Esophagus squamous epithelium (tissue), 5 donors: ENCODE results near the gene TEX261. TPM values are rescaled to one million over a fixed set of nuclear protein-coding genes. Genes with fewer than 3 reads are reported as not detected.

Source experiments
- DNase-seq: peaks from one replicate; lab custom pipeline; 2025; lab: John Stamatoyannopoulos, UW
- H3K27ac ChIP-seq, 4 donors: fragments of 200-600 bp; sonication (generic); one replicate each; pipeline ENCODE4 v1.5.1; 2016 to 2019; ENCODE audit warnings: mild to moderate bottlenecking in 1 of 4
- H3K27me3 ChIP-seq, 4 donors: fragments of 200-600 bp; sonication (generic); 1 replicate in 3 of 4; 2 replicates in 1 of 4; pipeline versions ENCODE4 v1.5.1 to v1.6.0; 2017 to 2021; ENCODE audit warnings: antibody characterized with exemption in 1 of 4
- H3K36me3 ChIP-seq, 3 donors: fragments of 200-600 bp; sonication (generic); one replicate each; pipeline ENCODE4 v1.5.1; 2016 to 2019
- H3K4me1 ChIP-seq, 3 donors: fragments of 200-600 bp; sonication (generic); one replicate each; pipeline ENCODE4 v1.5.1; 2017 to 2019
- H3K4me3 ChIP-seq, 4 donors: fragments of 200-600 bp; sonication (generic); 1 replicate in 3 of 4; 2 replicates in 1 of 4; pipeline ENCODE4 v1.5.1; 2016 to 2019; ENCODE audit warnings: mild to moderate bottlenecking in 2 of 4, moderate library complexity in 1 of 4
- H3K9me3 ChIP-seq, 3 donors: fragments of 200-600 bp; sonication (generic); one replicate each; pipeline ENCODE4 v1.5.1; 2016 to 2019
- POLR2A ChIP-seq, 4 donors: fragments of 450-650 bp; IDR thresholded peaks; one replicate each; pipeline ENCODE4 v1.6.1; 2017; ENCODE audit warnings: antibody characterized with exemption in 4 of 4, mild to moderate bottlenecking in 4 of 4, moderate library complexity in 3 of 4
- WGBS, 2 donors: methylation state at CpG; one replicate each; pipeline ENCODE4 v1.1.5; 2018; 5-methylcytosine and 5-hydroxymethylcytosine counted together
- intact Hi-C: fragments of 100-400 bp; cut with DNase I; formaldehyde crosslinking; loops from one replicate; pipeline ENCODE4 v1.15.0; 2022
- total RNA-seq, 4 donors: library from RNA; depleted of rRNA; stranded (reverse); fragments of >200 nt; gene quantifications; one replicate each; pipeline ENCODE4 v1.1.0, GENCODE V29; 2016
- TF ChIP-seq, protein P1 (sequence below), 6 experiments: fragments of 450-650 bp in 4 of 6; fragments of 200-600 bp in 2 of 6; sonication (generic) in 2 of 6; IDR thresholded peaks; one replicate each; pipeline ENCODE4 v1.5.1; 2016 to 2019; ENCODE audit warnings: antibody characterized with exemption in 6 of 6, mild to moderate bottlenecking in 4 of 6, moderate library complexity in 4 of 6
- donor health status: DM: yes; HTN: yes; CAD: no.

Gene TEX261
- total RNA-seq, 4 donors from 2014 or later = 22.6 to 33.3 (median 27.1) TPM

GRCh38 chr2:70983506-70984227, 11.0 kb downstream of the TEX261 start:
- TF ChIP-seq, protein P1, sequence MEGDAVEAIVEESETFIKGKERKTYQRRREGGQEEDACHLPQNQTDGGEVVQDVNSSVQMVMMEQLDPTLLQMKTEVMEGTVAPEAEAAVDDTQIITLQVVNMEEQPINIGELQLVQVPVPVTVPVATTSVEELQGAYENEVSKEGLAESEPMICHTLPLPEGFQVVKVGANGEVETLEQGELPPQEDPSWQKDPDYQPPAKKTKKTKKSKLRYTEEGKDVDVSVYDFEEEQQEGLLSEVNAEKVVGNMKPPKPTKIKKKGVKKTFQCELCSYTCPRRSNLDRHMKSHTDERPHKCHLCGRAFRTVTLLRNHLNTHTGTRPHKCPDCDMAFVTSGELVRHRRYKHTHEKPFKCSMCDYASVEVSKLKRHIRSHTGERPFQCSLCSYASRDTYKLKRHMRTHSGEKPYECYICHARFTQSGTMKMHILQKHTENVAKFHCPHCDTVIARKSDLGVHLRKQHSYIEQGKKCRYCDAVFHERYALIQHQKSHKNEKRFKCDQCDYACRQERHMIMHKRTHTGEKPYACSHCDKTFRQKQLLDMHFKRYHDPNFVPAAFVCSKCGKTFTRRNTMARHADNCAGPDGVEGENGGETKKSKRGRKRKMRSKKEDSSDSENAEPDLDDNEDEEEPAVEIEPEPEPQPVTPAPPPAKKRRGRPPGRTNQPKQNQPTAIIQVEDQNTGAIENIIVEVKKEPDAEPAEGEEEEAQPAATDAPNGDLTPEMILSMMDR (IDR thresholded peaks at IDR 0.05) = no peak
- no peak for TF ChIP-seq POLR2A (IDR thresholded peaks at IDR 0.05)
- no peaks in the 10 kb centered on the region for H3K9me3 ChIP-seq
- H3K4me1 ChIP-seq = peaks cover 3 to 30% (median 6%) of the 10 kb centered on the region in 3 donors
- intact Hi-C loops = no loop called here
- H3K27me3 ChIP-seq = no peaks in the 10 kb centered on the region
- DNase-seq = no peak
- 87 to 92% methylated on average over 8 of the region's 8 CpGs for WGBS, 2 donors
- no peak overlapping the region for H3K4me3 ChIP-seq
- H3K36me3 ChIP-seq = peaks cover 16 to 38% (median 17%) of the 10 kb centered on the region in 3 donors
- H3K27ac ChIP-seq = no peak overlapping the region

DNA sequence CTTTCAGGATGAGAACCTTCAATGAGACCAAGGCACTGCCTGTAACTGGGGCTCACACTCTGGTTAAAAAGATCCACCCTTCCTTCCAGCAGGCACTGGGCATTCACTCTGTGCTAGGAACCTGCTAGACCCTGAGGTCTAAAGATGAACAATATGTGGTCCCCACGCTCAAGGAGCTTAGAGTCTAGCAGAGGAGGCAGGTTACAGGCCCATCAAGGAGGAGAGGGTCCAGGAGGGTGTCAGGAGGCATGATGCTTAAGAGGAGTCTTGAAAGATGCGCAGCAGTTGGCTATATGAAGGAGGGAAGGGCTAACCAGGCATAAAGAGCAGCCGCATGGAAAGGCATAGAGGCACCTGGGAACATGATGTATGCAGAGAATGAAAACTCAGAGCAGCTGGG, 11.7 kb downstream of the TEX261 start:
- peaks cover 6 to 33% (median 7%) of the 10 kb centered on the region in 3 donors for H3K4me1 ChIP-seq
- H3K27ac ChIP-seq = no peak overlapping the region
- no peak overlapping the region for H3K4me3 ChIP-seq
- WGBS, 2 donors = 87 to 98% methylated on average over 3 of the region's 3 CpGs
- no peak for TF ChIP-seq POLR2A (IDR thresholded peaks at IDR 0.05)
- no peaks in the 10 kb centered on the region for H3K27me3 ChIP-seq
- peaks cover 10 to 31% (median 10%) of the 10 kb centered on the region in 3 donors for H3K36me3 ChIP-seq
- no peak for DNase-seq
- no peaks in the 10 kb centered on the region for H3K9me3 ChIP-seq
- intact Hi-C loops = no loop called here

- Histone ChIP-seq H3K27me3 (no peaks in the 10 kb centered on the region), H3K4me3 (no peak overlapping the region), H3K27ac (no peak overlapping the region), H3K4me1 (peaks cover 7 to 35% (median 12%) of the 10 kb centered on the region in 3 donors), H3K36me3 (peaks cover 4 to 22% (median 6%) of the 10 kb centered on the region in 3 donors), H3K9me3 (no peaks in the 10 kb centered on the region)
- intact Hi-C loops = no loop called here
- TF ChIP-seq, protein P1 (IDR thresholded peaks at IDR 0.05) = no peak
- no peak for TF ChIP-seq POLR2A (IDR thresholded peaks at IDR 0.05)
- 92 to 94% methylated on average over 5 to 8 of the region's 14 CpGs for WGBS, 2 donors
- no peak for DNase-seq
These were observed 12.5 kb downstream of the TEX261 start for GRCh38 chr2:70981866-70982810.

- no peak for DNase-seq
- H3K36me3 ChIP-seq = peaks cover 0 to 15% (median 0%) of the 10 kb centered on the region in 3 donors
- no peak overlapping the region for H3K27ac ChIP-seq
- no peak overlapping the region for H3K4me3 ChIP-seq
- no peaks in the 10 kb centered on the region for H3K9me3 ChIP-seq
- no peaks in the 10 kb centered on the region for H3K27me3 ChIP-seq
- H3K4me1 ChIP-seq = peaks cover 10 to 42% (median 16%) of the 10 kb centered on the region in 3 donors
- 66 to 80% methylated on average over 2 of the region's 2 CpGs for WGBS, 2 donors
- TF ChIP-seq, protein P1 (IDR thresholded peaks at IDR 0.05) = no peak
- no peak for TF ChIP-seq POLR2A (IDR thresholded peaks at IDR 0.05)
- intact Hi-C loops = no loop called here
These were observed 13.3 kb downstream of the TEX261 start for GRCh38 chr2:70981421-70981820.

DNA sequence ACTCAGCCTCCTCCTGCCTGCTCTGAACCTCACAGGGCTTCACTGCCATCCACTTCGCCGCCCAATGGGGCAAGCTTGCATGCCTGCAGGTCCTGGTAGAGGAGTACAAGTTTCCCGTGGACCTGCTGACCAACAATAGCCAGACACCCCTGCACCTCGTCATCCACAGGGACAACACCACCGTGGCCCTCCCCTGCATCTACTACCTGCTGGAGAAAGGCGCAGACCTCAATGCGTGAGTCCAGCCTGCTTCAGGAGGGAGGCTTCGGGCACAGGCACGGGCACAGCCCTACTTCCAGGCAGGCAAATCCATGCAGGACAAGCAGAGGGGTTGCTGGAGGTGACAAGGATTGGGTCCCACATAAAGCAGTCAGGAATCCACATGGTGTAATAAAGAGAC, 15.0 kb downstream of the TEX261 start:
- WGBS, 2 donors = 93% methylated on average over 5 of the region's 9 CpGs; no CpG with 5 or more reads in 1 of the 2 donors
- H3K9me3 ChIP-seq = no peaks in the 10 kb centered on the region
- peak overlapping the region in 1 of 4 donors; percentile 74 for H3K4me3 ChIP-seq
- TF ChIP-seq, protein P1 (IDR thresholded peaks at IDR 0.05) = no peak
- TF ChIP-seq POLR2A (IDR thresholded peaks at IDR 0.05) = no peak
- H3K27ac ChIP-seq = peak overlapping the region in 2 of 4 donors; percentile 90 to 92
- peaks cover 0 to 2% (median 0%) of the 10 kb centered on the region in 4 donors for H3K27me3 ChIP-seq
- DNase-seq = no peak
- H3K36me3 ChIP-seq = no peaks in the 10 kb centered on the region
- H3K4me1 ChIP-seq = peaks cover 11 to 38% (median 16%) of the 10 kb centered on the region in 3 donors
- intact Hi-C loops = no loop called here
